Measurements from ENCODE around the gene HDAC7. TPM values are rescaled to one million over a fixed set of nuclear protein-coding genes. Genes with fewer than 3 reads are reported as not detected.

Gene HDAC7
- total and polyA plus RNA-seq, 4 donors, result 3.5 to 14.7 (median 7.2) TPM

DNA sequence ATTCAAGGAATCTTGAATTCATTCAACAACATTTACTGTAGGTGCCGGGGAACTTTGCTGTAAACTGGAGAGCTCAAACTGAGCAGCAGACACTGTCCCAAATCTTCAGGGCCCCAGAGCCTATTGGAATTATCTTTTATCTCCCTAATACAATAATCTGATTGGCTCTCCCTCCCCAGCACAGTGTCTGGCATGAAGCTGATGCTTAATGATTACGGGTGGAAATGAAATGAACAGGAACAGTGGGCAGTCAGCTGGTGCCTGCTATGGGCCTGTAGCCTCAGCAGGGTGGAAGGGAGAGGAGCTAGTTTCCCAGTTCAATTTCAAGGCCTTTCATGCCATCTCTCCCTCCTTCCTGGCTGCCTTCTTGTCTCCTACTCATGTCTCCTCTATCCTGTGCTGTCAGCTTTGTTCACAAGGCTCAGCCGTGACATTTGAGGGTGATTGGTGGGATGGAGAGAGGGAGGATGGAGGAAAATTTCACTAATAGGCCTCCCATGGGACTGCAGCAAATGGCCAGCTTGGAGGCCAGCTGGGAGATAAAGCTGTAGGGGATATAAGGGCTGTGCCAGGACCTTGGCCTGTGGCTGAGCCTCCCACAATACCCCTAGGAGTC is 56.7 kb downstream of the HDAC7 start:
- Histone ChIP-seq H3K4me3 (ENCODE audit: low read depth in 1 of 3, low read length in 3 of 3) (no peak overlapping the region), H3K27ac (ENCODE audit: low read depth in 1 of 2, low read length in 2 of 2) (no peak overlapping the region), H3K27me3 (ENCODE audit: control insufficient read depth in 4 of 4, insufficient read depth in 4 of 4, low read length in 3 of 4) (no peaks in the 10 kb centered on the region), H3K4me1 (ENCODE audit: control insufficient read depth in 4 of 4, insufficient read depth in 4 of 4, low read length in 3 of 4) (peaks cover 0 to 14% (median 7%) of the 10 kb centered on the region in 4 donors), H3K9me3 (ENCODE audit: control insufficient read depth in 4 of 4, low read length in 3 of 4) (no peaks in the 10 kb centered on the region), H3K36me3 (ENCODE audit: control insufficient read depth in 4 of 4, insufficient read depth in 3 of 4, low read depth in 1 of 4, low read length in 3 of 4) (no peaks in the 10 kb centered on the region), H3K9ac (ENCODE audit: low read depth in 1 of 2, low read length in 2 of 2) (no peak overlapping the region)
- no peak for DNase-seq (ENCODE audit: low spot score)
- 89% methylated on average over 3 of the region's 3 CpGs for WGBS
- TF ChIP-seq JUND (IDR thresholded peaks at IDR 0.05) (no peak), FOXA2 (IDR thresholded peaks at IDR 0.05) (no peak), RAD21 (IDR thresholded peaks at IDR 0.05) (no peak), YY1 (IDR thresholded peaks at IDR 0.05) (no peak), EGR1 (IDR thresholded peaks at IDR 0.05; ENCODE audit: low read depth in 2 of 2) (no peak), TAF1 (conservative IDR thresholded peaks at IDR 0.05) (no peak), HNF4A (conservative IDR thresholded peaks at IDR 0.05) (no peak), HNF4G (IDR thresholded peaks at IDR 0.05) (no peak), NR2F2 (IDR thresholded peaks at IDR 0.05) (no peak), GABPA (IDR thresholded peaks at IDR 0.05 in 1 of 2, conservative IDR thresholded peaks at IDR 0.05 in 1 of 2) (no peak), FOXA1 (IDR thresholded peaks at IDR 0.05) (no peak), RXRA (IDR thresholded peaks at IDR 0.05) (no peak), SP1 (IDR thresholded peaks at IDR 0.05) (no peak)
- TF ChIP-seq, protein P1, sequence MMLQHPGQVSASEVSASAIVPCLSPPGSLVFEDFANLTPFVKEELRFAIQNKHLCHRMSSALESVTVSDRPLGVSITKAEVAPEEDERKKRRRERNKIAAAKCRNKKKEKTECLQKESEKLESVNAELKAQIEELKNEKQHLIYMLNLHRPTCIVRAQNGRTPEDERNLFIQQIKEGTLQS (IDR thresholded peaks at IDR 0.05), result no peak
- TF ChIP-seq, protein P2, sequence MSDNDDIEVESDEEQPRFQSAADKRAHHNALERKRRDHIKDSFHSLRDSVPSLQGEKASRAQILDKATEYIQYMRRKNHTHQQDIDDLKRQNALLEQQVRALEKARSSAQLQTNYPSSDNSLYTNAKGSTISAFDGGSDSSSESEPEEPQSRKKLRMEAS (IDR thresholded peaks at IDR 0.05), result no peak
- TF ChIP-seq, protein P3, sequence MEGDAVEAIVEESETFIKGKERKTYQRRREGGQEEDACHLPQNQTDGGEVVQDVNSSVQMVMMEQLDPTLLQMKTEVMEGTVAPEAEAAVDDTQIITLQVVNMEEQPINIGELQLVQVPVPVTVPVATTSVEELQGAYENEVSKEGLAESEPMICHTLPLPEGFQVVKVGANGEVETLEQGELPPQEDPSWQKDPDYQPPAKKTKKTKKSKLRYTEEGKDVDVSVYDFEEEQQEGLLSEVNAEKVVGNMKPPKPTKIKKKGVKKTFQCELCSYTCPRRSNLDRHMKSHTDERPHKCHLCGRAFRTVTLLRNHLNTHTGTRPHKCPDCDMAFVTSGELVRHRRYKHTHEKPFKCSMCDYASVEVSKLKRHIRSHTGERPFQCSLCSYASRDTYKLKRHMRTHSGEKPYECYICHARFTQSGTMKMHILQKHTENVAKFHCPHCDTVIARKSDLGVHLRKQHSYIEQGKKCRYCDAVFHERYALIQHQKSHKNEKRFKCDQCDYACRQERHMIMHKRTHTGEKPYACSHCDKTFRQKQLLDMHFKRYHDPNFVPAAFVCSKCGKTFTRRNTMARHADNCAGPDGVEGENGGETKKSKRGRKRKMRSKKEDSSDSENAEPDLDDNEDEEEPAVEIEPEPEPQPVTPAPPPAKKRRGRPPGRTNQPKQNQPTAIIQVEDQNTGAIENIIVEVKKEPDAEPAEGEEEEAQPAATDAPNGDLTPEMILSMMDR (IDR thresholded peaks at IDR 0.05; ENCODE audit: low read depth, low read length, missing input control), result no peak
- TF ChIP-seq, protein P4, sequence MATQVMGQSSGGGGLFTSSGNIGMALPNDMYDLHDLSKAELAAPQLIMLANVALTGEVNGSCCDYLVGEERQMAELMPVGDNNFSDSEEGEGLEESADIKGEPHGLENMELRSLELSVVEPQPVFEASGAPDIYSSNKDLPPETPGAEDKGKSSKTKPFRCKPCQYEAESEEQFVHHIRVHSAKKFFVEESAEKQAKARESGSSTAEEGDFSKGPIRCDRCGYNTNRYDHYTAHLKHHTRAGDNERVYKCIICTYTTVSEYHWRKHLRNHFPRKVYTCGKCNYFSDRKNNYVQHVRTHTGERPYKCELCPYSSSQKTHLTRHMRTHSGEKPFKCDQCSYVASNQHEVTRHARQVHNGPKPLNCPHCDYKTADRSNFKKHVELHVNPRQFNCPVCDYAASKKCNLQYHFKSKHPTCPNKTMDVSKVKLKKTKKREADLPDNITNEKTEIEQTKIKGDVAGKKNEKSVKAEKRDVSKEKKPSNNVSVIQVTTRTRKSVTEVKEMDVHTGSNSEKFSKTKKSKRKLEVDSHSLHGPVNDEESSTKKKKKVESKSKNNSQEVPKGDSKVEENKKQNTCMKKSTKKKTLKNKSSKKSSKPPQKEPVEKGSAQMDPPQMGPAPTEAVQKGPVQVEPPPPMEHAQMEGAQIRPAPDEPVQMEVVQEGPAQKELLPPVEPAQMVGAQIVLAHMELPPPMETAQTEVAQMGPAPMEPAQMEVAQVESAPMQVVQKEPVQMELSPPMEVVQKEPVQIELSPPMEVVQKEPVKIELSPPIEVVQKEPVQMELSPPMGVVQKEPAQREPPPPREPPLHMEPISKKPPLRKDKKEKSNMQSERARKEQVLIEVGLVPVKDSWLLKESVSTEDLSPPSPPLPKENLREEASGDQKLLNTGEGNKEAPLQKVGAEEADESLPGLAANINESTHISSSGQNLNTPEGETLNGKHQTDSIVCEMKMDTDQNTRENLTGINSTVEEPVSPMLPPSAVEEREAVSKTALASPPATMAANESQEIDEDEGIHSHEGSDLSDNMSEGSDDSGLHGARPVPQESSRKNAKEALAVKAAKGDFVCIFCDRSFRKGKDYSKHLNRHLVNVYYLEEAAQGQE (IDR thresholded peaks at IDR 0.05), result no peak
- TF ChIP-seq, protein P5, sequence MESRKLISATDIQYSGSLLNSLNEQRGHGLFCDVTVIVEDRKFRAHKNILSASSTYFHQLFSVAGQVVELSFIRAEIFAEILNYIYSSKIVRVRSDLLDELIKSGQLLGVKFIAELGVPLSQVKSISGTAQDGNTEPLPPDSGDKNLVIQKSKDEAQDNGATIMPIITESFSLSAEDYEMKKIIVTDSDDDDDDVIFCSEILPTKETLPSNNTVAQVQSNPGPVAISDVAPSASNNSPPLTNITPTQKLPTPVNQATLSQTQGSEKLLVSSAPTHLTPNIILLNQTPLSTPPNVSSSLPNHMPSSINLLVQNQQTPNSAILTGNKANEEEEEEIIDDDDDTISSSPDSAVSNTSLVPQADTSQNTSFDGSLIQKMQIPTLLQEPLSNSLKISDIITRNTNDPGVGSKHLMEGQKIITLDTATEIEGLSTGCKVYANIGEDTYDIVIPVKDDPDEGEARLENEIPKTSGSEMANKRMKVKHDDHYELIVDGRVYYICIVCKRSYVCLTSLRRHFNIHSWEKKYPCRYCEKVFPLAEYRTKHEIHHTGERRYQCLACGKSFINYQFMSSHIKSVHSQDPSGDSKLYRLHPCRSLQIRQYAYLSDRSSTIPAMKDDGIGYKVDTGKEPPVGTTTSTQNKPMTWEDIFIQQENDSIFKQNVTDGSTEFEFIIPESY (IDR thresholded peaks at IDR 0.05), result no peak

Data from liver (tissue), 9 donors.